IPS DF 4.7 (cell line): Measurements from ENCODE around the gene CNTN5.

ENCODE experiments used
- DNase-seq: peaks from one replicate; pipeline ENCODE4 v3.0.0-alpha.2; 2013; ENCODE audit warnings: low spot score; ENCODE audit errors: extremely low read depth

Gene CNTN5

DNA sequence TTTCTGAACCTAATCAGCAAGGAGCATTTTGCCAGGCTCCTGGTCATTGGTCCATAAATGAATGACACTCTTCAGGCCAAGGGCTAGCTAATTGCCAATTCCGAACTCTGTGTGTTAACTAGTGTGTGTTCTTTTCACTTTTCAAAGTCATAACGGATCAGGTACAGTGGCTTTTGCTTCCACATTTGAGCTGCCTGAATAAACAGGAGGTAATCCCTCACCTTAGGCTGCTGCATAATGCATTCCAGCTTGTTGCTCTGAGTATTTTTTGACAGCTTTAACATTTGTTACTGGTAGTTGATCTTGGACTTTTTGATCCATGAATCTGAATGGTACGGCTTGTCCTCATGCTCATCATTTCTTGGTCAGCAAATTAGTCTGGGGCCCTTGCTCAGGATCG lies 485.1 kb downstream of the CNTN5 start:
- no peak for DNase-seq

DNA sequence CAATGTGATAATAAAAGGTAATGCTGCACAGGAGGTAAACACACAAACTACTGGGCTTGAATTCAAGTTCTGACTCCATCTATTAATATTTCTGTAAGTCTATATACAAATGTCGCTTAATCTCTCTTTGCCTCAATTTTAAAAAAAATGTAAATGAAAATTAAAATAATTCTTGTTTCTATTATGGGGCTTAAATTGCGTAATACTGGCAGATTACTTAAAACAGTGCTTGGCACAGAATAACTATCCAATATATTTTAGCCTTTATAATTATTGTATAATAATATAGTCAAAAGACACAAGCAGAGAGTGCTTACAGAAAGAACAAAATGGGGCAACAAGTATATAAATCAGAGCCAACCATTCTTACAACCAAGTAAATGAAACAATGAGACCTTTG lies 489.1 kb downstream of the CNTN5 start:
- no peak for DNase-seq

DNA sequence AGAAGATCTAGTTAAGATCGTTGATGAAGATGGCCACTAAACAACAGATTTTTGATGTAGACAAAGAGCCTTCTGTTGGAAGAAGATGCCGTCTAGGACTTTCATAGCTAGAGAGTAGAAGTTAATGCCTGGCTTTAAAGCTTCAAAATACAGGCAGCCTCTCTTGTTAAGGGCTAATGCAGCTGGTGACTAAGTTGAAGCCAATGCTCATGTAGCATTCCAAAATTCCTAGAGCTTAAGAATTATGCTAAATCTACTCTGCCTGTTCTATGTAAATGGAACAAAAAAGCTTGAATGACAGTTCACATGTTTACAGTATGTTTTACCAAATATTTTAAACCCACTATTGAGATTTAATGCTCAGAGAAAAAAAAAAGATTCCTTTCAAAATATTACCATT lies 492.6 kb downstream of the CNTN5 start:
- DNase-seq: no peak

DNA sequence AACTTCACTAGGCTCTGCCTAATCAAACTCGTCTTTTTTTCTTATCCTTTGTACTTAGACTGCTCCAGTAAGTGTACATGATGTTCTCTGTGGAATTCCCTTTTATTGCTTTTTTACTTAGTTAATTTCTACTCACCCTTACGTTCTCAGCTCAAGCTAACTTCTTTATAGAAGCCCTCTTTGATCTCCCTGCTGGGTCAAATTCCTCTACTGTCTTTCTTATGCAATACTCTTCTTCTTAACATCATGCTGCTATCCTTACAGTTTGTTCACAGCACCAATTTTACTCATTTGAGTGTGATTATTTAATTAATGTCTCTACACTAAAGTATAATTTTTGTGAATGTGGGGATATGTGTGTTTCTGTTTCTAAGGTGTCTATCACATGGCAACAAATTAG lies 498.3 kb downstream of the CNTN5 start:
- DNase-seq: no peak

DNA sequence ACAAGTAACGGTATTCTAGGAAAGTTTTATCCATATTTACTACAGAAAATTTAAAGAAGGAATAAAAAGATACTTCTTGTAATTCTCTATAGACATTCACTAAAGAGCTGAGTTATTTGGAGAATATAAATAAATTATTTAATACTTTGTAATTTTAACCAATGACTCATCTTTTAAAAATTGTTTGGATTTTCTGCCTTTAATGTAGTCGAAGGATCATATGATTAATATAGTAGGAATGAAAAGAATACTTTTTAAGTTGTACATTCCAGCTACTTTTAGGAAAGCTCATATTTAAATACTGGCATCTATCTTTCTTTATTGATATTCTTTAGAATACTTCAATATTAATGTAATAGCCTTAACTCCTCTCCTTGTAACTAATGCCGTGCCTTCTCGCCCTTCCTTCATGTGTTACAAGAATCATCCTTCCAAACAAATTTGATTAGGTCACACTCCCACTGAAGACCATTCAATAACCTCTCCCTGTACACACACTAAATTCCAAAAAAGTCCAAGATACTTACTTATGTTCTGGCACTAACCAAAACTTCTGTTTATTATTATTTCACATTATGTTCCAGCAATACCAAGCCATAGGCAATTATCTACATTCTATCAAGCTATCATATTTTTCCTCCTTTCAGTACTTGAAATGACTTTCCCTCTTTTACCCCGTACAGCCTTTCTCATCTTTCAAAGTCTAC lies 501.9 kb downstream of the CNTN5 start:
- no peak for DNase-seq

DNA sequence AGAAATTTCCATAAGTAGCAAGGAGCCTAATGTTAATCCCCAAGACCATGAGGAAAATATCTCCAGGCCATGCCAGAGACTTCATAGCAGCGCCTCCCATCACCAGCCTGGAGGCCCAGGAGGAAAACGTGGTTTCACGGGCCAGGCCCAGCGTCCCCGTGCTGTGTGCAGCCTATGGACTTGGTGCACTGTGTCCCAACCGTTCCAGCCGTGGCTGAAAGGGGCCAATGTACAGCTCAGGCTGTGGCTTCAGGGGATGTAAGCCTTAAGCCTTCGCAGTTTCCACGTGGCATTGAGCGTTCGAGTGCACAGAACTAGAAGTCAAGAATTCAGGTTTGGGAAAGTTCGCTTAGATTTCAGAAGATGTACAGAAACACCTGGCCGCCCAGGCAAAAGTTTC lies 510.7 kb downstream of the CNTN5 start:
- DNase-seq: no peak

DNA sequence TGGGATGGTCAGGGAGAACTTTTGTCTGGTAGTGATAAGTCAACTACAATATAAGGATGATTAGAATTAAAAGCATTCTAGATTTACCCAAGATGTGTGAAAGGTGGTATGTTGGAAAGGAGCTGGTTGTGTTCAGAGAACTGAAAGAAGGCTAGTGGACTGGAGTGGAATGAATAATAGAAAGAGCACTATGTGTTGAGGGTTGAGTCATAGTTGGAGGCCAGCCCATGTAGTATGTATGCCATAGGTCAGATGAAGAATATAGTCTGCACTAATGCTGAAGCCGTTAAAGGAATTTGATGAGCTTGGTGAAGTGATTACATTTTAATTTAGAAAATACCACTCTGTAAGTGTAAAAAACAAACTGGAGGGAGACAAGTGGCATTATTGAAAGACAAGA lies 514.1 kb downstream of the CNTN5 start:
- DNase-seq: no peak

DNA sequence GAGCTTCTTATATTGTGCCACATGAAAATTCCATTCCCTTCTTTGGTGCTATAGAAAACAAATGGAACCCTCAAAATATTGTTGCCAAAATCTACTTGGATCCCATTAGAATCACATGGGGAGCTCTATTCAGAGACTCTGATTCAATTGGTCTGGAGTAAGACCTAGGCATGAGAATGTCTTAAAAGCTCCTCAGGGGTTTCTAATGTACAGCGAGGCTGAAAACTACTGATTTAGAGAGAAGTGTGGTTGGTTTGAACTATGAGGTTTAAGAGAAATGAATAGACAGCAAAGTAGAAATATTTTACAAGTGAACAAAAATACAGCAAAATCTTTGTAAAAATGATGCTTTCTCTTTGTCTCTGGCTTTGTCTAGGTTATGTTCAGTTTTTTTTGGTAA lies 514.7 kb downstream of the CNTN5 start:
- no peak for DNase-seq

DNA sequence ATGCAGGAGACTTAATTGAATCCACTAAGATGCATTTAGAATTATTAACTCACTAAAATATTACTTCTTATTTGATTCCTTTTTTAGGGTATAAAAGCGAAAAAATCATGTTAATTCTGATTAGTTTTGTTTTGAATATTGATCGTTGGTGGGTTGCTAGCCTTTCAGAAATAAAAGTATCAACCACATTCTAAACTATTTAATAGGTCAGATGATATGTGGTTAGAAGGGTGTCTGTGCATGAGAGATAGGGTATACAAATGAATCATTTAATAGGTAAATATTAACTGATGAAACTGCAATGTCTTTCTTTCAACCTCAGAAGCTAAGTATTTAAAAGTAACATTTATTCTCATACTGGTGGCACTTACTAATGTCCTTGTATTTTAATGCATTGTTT lies 515.1 kb downstream of the CNTN5 start:
- DNase-seq: no peak

DNA sequence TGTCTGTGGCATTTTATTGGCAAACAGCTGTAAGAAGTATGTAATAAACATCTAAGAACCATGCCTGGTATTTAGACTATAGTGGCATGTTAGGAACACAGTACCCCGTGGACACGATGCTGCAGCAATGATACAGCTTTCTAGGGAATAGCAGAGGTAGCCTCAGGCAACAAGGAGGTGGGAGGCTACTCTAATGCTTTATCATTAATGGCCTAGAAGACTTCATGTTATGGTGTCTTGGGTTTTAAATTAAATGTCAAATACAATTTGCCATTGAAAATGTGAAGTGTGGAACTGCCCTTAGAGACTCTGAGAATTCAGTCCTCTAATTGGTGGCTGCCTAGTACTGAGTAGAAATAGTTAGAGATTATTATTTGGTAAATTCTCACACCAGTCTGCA lies 516.9 kb downstream of the CNTN5 start:
- no peak for DNase-seq

DNA sequence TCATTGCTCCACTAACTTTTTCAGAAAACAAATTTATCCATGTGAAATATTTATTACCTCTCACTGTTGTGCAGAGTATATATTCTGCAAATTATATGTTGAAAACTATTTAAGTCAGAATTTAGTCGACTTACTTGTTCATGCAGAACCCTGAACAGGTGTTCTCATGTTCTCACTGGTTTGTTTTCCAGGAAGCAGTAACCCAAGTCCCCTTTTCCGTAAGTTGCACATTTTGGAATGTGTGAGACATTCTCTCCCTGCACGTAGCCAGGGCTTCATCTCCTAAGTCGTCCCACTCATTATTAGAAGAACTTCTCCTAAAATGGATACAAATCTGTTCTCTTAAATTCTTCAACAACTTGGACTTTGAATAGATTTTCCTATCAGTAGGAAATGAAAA lies 524.9 kb downstream of the CNTN5 start:
- no peak for DNase-seq

DNA sequence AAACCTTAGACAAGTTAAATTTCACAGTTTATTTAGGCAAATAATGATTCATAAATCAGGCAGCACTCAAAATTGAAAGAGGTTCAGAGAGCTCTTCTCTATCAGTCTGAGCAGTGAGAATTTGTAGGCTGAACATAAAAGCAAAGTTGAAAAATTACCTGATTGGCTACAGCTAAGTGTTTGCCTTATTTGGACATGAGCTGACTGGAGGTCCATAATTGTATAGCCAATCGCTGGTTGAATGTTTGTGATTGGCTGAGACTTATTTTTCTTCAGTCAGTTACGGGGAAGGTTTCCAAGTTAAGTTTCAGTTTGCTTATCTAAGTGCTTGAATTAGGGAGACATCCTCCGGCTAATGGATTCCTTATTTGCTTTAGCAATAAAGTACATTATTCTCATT lies 527.5 kb downstream of the CNTN5 start:
- DNase-seq: no peak

DNA sequence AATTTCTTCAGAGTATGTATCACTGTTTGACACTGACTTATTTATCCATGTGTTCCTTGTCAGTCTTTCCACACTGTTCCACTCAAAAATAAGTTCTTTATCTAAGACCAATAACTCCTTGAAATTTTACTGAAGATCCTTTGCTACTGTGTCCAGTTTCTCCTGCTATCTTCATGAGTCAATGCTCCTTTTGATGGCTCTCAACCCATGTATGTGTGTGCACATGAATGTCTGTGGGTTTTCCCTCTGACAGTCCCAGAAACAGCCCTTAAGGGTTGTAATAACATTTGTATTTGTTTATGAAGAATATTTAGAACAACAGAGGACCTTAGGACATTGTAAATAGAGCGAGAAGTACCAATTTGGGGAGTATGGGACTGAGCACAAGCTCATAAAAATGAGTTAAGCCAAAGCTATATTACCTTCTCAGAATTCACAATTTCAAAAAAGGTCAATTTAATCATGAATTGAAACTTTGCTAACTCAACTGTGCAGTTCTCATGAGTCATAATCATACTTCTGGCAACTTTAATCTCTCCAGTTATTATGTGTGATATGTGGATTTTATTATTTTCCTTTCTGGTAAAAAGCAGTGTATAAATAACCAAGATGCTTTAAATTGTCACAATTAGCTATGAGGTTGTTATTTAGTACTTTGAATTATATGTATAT lies 533.6 kb downstream of the CNTN5 start:
- no peak for DNase-seq

DNA sequence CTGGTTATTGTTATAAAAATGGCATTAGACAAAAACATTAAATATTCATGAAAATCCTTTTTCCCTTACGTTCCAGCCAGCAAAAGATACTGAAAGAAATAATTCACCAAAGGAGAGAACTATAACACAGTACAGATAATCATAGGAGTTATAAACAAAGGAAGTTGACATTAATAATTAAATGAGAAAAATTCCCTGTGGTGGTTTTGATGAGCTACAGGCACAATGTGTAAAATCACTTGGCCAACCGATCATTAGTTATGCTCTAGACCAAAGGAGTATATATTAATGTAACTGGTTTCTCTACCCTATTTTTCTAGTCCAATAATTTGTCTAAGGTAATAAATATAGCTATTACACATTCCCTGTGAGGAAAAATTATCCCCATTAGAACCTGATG lies 534.7 kb downstream of the CNTN5 start:
- DNase-seq: no peak

DNA sequence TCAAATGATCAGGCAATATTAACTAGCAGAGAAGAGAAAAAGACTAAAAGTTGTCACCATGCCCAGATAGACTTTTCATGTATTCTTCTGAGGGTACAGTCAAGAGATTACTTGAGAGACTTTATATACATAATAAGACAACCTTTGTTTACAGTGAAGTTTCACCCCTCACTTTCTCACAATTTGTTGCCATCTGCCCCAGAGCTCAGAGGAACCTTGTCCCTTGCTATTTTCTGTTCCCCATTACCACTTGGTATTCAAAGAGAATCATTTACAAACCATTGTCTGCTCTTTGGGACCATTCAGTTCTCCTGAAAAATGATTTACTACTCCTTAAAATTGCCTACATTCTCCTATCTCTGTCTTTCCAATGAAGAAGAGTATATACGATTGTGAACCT lies 544.6 kb downstream of the CNTN5 start:
- no peak for DNase-seq

DNA sequence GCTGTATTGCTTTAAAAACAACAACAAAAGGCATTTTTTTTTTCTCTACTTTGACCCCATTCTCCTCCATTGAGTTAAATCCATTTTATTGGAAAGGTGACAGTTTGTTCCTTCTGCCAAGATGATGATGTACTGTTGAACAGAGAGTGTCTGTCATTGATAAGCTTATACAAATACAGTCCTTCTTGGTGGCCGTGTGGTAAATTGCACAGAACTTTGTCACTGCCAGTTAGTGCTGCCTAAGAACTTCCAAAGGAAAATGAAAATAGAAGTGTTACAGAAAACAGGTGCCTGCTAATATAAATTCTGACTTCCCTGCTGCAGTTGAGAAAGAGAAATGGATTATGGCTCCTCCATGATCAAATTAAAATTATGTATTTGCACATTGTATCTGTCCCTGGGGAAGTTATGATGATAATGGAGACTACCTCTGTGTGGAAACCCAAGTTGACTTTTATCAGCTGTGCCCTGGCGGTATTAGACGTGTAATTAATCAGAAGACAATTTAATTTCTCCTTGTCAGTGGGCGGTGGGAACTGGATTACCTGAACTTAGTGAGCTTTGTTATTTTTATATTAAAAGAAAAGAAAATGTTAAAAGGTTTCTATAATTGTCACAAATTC lies 546.7 kb downstream of the CNTN5 start:
- no peak for DNase-seq

DNA sequence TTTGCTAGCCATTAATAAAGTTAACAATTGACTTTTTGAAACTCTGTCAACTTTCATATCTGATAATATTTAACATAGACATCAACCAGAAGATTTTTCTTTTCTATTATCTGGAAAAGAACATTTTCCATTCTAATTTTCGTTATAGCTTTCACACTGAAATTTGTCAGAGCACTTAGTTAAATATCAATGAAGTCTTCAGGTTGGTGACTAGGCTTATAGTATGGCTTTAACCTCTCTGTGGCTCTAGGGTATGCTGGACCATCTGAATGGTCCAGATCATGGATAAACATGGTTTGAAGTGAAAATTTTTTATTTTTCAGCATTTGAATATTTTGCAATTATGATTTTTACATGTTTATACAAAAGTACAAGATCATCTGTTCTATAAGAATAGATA lies 548.1 kb downstream of the CNTN5 start:
- no peak for DNase-seq

DNA sequence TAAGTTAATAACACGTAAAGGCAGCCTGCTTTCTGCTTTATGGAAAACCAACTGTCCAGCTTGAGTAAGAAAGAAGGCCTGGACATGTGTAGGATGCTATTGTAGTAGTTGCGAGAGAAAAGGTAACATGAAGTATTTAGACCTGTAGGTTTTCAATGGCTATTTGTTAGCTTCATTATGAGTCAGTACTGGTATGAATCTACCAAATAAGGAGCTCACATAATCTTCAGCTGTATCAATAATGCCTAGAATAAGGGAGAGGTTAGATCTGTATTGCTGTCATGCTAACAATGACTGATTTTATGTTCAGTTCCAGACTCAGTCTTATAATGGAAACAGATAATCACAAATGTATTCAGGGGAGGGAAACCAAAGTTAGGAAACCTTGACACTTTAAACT lies 550.3 kb downstream of the CNTN5 start:
- DNase-seq: no peak

DNA sequence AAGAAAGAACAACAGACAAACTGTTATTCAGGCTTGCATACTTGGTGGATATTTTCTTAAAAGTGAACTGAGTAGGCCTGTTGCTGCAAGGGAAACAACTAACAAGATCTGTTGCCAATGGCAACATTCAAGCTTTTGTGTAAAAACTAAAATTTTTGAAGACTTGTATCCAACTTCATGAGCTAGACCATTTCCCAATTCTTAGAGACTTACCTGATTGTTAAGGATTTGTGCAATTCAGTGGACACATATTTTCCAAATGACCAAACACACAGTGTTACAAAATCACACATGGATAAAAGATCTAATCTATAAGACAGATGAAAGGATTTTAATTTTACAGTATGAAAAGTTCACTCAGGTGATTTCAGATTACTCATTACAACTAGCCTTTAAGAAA lies 564.1 kb downstream of the CNTN5 start:
- DNase-seq: no peak

DNA sequence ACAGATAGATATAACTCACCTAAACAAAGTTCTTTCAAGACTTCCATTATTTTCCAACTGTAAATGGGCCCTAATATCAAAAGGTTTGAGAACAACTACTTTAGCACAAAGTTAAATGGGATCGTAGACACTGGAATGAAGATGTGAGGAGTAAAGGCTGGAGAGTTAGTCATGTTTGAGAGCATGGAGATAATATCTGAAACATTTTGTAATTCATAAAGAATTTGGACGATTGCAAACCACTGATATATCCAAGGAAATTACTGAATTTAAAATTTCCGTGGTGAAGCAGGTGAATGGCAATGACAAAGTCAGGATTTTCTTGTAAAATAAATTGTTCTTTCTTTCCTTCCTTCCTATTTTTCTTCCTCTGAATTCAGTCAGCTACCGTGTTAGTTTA lies 564.9 kb downstream of the CNTN5 start:
- no peak for DNase-seq

DNA sequence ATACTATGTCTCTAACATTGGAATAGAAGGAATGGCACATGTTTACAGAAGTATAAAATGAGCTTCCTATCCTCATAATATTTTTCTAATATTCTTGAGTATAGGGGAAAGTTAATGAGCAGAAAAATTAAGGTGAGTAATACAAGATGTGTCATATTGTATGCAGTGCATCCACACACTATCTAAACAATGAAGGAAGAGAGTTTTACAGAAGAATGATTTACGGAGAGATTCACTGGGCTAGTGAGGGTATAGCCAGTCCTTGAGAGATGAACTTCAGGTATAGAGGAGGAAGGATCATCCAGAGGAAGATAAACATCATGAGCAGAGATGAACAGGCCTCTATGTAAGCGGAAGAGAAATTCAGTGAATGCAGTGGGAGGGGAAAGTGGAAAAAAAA lies 569.0 kb downstream of the CNTN5 start:
- no peak for DNase-seq

DNA sequence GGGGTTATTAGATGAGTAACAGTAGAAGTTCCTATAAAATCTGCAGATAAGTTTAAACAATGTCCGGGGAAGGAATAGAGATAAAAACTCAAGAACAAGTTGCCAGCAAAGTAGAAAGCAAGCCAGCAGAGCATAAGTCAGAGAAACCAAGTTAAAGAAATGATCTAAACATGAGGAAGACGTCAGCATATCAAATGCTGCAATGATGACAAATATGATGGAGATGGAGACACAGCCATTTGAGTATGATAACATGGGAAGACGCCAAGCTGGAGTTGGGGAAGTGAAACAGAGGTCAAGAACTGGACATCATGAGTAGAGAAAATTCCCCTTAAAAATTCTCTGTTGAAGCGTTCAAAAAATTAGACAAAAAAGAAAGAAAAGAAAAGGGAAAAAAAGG lies 571.5 kb downstream of the CNTN5 start:
- DNase-seq: no peak

DNA sequence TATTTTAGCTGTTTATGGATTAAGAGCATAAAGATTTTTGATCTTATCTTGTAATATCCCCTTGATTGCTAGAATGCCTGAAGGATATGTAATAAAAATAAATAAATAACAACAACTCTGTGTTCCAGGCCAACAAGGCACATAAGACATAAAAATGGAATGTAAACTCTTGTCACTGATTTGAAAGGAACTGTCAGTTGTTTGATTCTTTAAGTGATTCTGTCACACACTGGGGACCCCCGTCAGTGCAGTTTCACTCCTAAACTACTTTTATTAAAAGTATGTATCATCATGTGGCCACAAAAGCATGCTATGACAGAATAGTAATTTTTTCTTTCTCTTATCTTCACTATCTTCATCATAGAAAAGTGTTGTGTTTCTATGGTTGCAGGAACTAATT lies 572.4 kb downstream of the CNTN5 start:
- no peak for DNase-seq
